Endothelial cell (in vitro differentiated cells): ENCODE measurements around the gene MB21D2. TPM values are rescaled to one million over a fixed set of nuclear protein-coding genes. Genes with fewer than 3 reads are reported as not detected.

Source experiments
- DNase-seq: peaks from one replicate; pipeline ENCODE4 v3.0.0; 2021; ENCODE audit warnings: low spot score
- H3K27ac Mint-ChIP-seq: one replicate; pipeline ENCODE4 v1.8.0; 2021; ENCODE audit warnings: mixed read lengths, inconsistent platforms; ENCODE audit not compliant: unreplicated experiment
- H3K27me3 Mint-ChIP-seq: one replicate; pipeline ENCODE4 v1.8.0; 2021; ENCODE audit warnings: mild to moderate bottlenecking, moderate library complexity, mixed read lengths, inconsistent platforms; ENCODE audit not compliant: unreplicated experiment
- H3K36me3 Mint-ChIP-seq: one replicate; pipeline ENCODE4 v1.8.0; 2021; ENCODE audit warnings: mild to moderate bottlenecking, low read depth, mixed read lengths, inconsistent platforms; ENCODE audit not compliant: unreplicated experiment
- H3K4me1 Mint-ChIP-seq: one replicate; pipeline ENCODE4 v1.8.0; 2021; ENCODE audit warnings: mild to moderate bottlenecking, mixed read lengths, inconsistent platforms; ENCODE audit not compliant: unreplicated experiment
- H3K4me3 Mint-ChIP-seq: one replicate; pipeline ENCODE4 v1.8.0; 2021; ENCODE audit warnings: mild to moderate bottlenecking, mixed read lengths, inconsistent platforms; ENCODE audit not compliant: unreplicated experiment
- H3K9me3 Mint-ChIP-seq: one replicate; pipeline ENCODE4 v1.8.0; 2021; ENCODE audit warnings: mixed read lengths, inconsistent platforms; ENCODE audit not compliant: unreplicated experiment
- total RNA-seq: library from RNA; stranded (reverse); fragmentation: NEBNext Ultra II Directional; extraction: Animal tissue kit (Norgen Biotek cat#: 25700); gene quantifications from one replicate; pipeline ENCODE4 v1.2.1, GENCODE V29; 2021; ENCODE audit not compliant: unreplicated experiment
- TF ChIP-seq, protein P1 (sequence below): fragments of 200-600 bp; sonication (generic); IDR thresholded peaks from one replicate; pipeline ENCODE4 v1.5.0; 2021; ENCODE audit warnings: antibody characterized with exemption; ENCODE audit not compliant: unreplicated experiment

MB21D2 gene
- total RNA-seq, 1 donor from 2014 or later, result 4.3 TPM

DNA sequence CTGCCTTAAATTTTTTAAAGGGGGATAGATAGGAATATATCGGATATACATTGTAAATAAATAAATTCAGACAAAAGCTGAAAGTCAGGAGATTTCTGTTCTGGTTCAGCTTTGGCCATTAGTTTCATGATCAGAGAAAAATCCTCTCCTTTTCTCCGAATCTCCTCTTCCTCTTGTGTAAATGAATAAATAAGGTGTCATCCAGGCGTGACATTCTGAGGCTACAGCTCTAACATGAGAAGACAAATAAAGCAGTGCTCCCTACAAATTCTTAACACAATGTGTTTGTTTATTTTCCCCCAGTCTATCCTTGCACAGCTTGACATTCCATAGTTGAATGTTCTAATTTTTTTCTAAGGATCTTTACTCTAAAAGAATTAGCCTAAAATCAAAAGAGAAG is 9.4 kb upstream of the MB21D2 start:
- Mint-ChIP-seq H3K9me3 (no peaks in the 10 kb centered on the region), H3K27ac (no peak overlapping the region), H3K4me1 (peaks cover 11% of the 10 kb centered on the region), H3K4me3 (no peak overlapping the region), H3K27me3 (peaks cover 1% of the 10 kb centered on the region), H3K36me3 (no peaks in the 10 kb centered on the region)
- DNase-seq, result no peak
- TF ChIP-seq, protein P1, sequence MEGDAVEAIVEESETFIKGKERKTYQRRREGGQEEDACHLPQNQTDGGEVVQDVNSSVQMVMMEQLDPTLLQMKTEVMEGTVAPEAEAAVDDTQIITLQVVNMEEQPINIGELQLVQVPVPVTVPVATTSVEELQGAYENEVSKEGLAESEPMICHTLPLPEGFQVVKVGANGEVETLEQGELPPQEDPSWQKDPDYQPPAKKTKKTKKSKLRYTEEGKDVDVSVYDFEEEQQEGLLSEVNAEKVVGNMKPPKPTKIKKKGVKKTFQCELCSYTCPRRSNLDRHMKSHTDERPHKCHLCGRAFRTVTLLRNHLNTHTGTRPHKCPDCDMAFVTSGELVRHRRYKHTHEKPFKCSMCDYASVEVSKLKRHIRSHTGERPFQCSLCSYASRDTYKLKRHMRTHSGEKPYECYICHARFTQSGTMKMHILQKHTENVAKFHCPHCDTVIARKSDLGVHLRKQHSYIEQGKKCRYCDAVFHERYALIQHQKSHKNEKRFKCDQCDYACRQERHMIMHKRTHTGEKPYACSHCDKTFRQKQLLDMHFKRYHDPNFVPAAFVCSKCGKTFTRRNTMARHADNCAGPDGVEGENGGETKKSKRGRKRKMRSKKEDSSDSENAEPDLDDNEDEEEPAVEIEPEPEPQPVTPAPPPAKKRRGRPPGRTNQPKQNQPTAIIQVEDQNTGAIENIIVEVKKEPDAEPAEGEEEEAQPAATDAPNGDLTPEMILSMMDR, result no peak

DNA sequence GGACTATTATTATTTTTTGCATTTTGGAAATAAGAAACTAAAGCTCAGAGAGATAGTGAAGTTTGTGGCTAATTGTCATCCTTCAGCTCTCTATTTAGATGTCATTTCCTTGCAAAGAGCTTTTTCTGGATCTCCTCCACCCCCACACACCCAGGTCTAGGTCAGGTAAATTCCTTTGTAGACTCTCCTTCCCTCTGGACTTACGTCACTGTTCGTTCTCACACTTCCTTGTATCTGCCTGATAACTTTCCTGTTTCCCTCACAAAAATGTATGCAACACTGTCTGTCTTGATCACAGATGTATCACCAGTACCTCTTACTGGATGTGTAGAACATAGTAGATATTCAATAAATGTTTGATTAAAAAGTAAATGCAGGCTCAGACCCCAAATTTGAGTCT is 6.1 kb upstream of the MB21D2 start:
- Mint-ChIP-seq H3K27me3 (peaks cover 3% of the 10 kb centered on the region), H3K27ac (no peak overlapping the region)

DNA sequence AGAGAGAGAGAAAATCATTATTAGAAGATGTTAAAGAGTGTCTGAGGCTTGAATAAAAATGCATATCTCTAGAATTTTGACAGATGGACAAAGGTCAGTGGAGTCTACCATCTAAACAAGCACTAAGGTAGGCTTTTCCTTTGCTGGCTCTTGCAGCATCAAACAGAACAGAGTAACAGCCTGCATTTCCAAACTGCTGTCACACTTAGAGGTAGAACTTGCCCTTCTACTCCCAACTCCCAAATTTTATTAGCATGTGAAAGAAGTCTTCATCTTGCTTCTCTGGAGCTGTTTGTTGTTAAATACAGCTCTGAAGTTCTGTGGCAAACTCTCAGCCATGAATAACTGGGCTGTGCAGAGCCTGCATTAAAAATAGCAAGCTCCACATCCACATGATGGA is 4.1 kb upstream of the MB21D2 start:
- H3K27ac Mint-ChIP-seq, result no peak overlapping the region
- TF ChIP-seq, protein P1, result no peak
- H3K36me3 Mint-ChIP-seq, result no peaks in the 10 kb centered on the region
- H3K4me1 Mint-ChIP-seq, result peaks cover 16% of the 10 kb centered on the region
- no peak overlapping the region for H3K4me3 Mint-ChIP-seq
- H3K9me3 Mint-ChIP-seq, result no peaks in the 10 kb centered on the region
- H3K27me3 Mint-ChIP-seq, result peaks cover 3% of the 10 kb centered on the region
- DNase-seq, result no peak

More for the DNA sequence above, 6.1 kb upstream of the MB21D2 start:
- Mint-ChIP-seq H3K9me3 (no peaks in the 10 kb centered on the region), H3K36me3 (no peaks in the 10 kb centered on the region), H3K4me1 (peaks cover 16% of the 10 kb centered on the region), H3K4me3 (no peak overlapping the region)
- TF ChIP-seq, protein P1, result no peak
- no peak for DNase-seq

- Mint-ChIP-seq H3K27ac (no peak overlapping the region), H3K36me3 (peaks cover 4% of the 10 kb centered on the region), H3K9me3 (no peaks in the 10 kb centered on the region), H3K4me3 (no peak overlapping the region), H3K27me3 (peaks cover 5% of the 10 kb centered on the region), H3K4me1 (peaks cover 19% of the 10 kb centered on the region)
- no peak for DNase-seq
- TF ChIP-seq, protein P1, result no peak
Observed at GRCh38 chr3:192920411-192920810, 2.8 kb upstream of the MB21D2 start.

DNA sequence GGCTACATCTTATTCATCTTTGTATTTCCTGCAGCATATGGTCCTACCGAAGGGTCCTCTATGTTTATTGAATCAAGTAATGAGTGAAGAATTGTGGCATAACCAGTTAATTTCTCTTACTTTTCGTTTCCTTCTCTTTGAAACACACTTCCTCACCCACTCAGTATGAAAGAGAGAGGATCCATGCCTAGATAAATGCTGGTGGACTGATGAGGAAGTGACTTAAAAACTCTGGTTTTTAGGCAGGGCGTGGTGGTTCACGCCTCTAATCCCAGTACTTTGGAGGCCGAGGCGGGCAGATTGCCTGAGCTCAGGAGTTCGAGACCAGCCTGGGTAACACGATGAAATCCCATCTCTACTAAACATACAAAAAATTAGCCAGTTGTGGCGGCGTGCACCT is 2.2 kb upstream of the MB21D2 start:
- H3K9me3 Mint-ChIP-seq, result no peaks in the 10 kb centered on the region
- TF ChIP-seq, protein P1, result no peak
- DNase-seq, result no peak
- peaks cover 5% of the 10 kb centered on the region for H3K27me3 Mint-ChIP-seq
- H3K4me3 Mint-ChIP-seq, result no peak overlapping the region
- H3K36me3 Mint-ChIP-seq, result peaks cover 4% of the 10 kb centered on the region
- H3K4me1 Mint-ChIP-seq, result peaks cover 19% of the 10 kb centered on the region
- no peak overlapping the region for H3K27ac Mint-ChIP-seq
